Mesothelial cell of epicardium (in vitro differentiated cells): Measurements from ENCODE around the gene IBA57. TPM values are rescaled to one million over a fixed set of nuclear protein-coding genes. Genes with fewer than 3 reads are reported as not detected.

Experiments used
- DNase-seq, 2 experiments: peaks; one replicate each; pipeline ENCODE4 v3.0.0; 2021; ENCODE audit warnings: low spot score in 2 of 2; ENCODE audit not compliant: unreplicated experiment in 2 of 2
- H3K27ac Mint-ChIP-seq: 2 replicates; pipeline ENCODE4 v1.8.0; 2021; ENCODE audit warnings: mixed read lengths
- H3K27me3 Mint-ChIP-seq: 2 replicates; pipeline ENCODE4 v1.8.0; 2021; ENCODE audit warnings: low read depth, mixed read lengths
- H3K36me3 Mint-ChIP-seq: 2 replicates; pipeline ENCODE4 v1.8.0; 2021; ENCODE audit warnings: mixed read lengths
- H3K4me1 Mint-ChIP-seq: 2 replicates; pipeline ENCODE4 v1.8.0; 2021; ENCODE audit warnings: mixed read lengths
- H3K4me3 Mint-ChIP-seq: 2 replicates; pipeline ENCODE4 v1.8.0; 2021; ENCODE audit warnings: mild to moderate bottlenecking, moderate library complexity, mixed read lengths
- H3K9me3 Mint-ChIP-seq: 2 replicates; pipeline ENCODE4 v1.8.0; 2021; ENCODE audit warnings: mixed read lengths
- total RNA-seq: library from RNA; stranded (reverse); gene quantifications from 3 replicates; pipeline ENCODE4 v1.2.1, GENCODE V29; 2021
- TF ChIP-seq, protein P1 (sequence below): fragments of 200-600 bp; sonication (generic); IDR thresholded peaks from one replicate; pipeline ENCODE4 v1.5.0; 2021; ENCODE audit warnings: antibody characterized with exemption; ENCODE audit not compliant: unreplicated experiment

Gene IBA57
- total RNA-seq, 1 donor from 2014 or later = 11.8 TPM

DNA sequence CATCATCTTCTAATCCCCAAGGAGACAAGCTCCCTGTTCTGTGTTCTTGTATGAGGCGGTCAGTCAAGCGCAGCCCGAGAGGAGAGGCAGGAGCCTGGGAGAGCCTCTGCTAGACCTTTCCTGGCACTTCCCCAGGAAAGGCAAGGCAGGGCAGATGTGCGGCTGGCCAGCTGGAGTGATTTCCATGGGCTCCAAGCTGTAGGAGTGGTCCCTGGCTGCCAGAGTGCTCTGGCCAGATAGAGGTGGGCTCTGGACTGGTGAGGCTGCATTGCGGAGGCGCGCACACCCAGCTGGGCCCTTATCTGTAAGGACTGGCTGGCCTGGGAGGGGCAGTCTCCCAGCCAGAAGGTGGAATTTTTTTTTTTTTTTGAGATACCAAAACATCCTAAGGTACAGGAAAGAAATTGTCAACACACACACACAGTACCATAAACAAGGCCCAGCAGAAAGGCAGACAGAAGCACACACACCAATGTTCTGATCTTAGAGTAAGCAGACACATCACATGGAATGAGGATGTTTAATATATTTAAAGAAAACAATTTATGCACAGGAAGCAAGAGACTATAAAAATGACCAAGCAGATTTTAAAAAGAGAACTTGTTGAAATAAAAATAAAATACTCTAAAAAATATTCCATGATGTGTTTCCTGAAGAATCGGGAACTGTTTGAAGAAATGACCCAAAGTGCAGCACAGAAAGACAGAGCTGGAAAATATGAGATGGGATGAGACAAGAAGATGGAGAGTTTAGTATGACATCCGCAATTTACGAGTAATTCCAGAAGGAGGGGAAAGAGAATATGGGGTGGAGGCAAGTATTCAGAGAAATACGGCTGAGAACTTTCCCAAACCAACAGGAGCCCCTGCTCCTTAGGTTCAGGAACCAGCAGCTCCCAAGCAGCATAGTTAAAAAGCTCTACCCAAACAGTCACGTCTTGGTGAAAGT lies 13.4 kb downstream of the IBA57 start:
- TF ChIP-seq, protein P1, sequence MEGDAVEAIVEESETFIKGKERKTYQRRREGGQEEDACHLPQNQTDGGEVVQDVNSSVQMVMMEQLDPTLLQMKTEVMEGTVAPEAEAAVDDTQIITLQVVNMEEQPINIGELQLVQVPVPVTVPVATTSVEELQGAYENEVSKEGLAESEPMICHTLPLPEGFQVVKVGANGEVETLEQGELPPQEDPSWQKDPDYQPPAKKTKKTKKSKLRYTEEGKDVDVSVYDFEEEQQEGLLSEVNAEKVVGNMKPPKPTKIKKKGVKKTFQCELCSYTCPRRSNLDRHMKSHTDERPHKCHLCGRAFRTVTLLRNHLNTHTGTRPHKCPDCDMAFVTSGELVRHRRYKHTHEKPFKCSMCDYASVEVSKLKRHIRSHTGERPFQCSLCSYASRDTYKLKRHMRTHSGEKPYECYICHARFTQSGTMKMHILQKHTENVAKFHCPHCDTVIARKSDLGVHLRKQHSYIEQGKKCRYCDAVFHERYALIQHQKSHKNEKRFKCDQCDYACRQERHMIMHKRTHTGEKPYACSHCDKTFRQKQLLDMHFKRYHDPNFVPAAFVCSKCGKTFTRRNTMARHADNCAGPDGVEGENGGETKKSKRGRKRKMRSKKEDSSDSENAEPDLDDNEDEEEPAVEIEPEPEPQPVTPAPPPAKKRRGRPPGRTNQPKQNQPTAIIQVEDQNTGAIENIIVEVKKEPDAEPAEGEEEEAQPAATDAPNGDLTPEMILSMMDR = no peak
- no peaks in the 10 kb centered on the region for H3K9me3 Mint-ChIP-seq
- DNase-seq = no peak
- H3K4me3 Mint-ChIP-seq = no peak overlapping the region
- H3K27ac Mint-ChIP-seq = peak overlapping the region; percentile 8
- no peaks in the 10 kb centered on the region for H3K27me3 Mint-ChIP-seq
- no peaks in the 10 kb centered on the region for H3K4me1 Mint-ChIP-seq
- H3K36me3 Mint-ChIP-seq = no peaks in the 10 kb centered on the region

DNA sequence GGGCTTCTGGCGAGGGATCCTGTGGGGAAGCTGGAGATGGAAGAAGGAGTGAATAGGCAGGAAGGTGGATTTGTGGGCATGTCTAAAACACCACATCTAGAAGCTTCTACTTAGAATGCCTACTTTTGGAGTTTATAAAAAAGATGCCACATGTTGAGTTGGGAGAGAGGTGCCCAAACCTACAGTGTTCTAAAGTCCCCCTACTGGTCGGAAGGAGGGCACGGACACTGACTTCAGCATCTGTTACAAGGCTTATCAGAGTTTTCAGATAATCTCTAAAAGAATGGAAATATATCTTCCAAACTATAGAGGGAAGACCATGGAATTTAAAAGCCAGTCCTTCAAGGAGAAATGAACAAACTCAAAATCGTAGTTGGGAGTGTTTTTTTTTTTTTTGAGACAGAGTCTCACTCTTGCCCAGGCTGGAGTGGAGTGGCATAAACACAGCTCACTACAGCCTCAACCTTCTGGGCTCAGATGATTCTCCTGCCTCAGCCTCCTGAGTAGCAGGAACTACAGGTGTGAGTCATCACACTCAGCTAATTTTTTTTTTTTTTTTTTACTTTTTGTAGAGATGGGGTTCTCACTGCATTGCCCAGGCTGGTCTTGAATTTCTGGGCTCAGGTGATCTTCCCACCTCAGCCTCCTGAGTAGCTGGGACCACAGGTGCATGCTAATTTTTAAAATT lies 14.8 kb downstream of the IBA57 start:
- DNase-seq = no peak
- Mint-ChIP-seq H3K4me3 (no peak overlapping the region), H3K9me3 (no peaks in the 10 kb centered on the region), H3K27ac (no peak overlapping the region), H3K27me3 (no peaks in the 10 kb centered on the region), H3K36me3 (no peaks in the 10 kb centered on the region), H3K4me1 (no peaks in the 10 kb centered on the region)
- TF ChIP-seq, protein P1 = no peak

DNA sequence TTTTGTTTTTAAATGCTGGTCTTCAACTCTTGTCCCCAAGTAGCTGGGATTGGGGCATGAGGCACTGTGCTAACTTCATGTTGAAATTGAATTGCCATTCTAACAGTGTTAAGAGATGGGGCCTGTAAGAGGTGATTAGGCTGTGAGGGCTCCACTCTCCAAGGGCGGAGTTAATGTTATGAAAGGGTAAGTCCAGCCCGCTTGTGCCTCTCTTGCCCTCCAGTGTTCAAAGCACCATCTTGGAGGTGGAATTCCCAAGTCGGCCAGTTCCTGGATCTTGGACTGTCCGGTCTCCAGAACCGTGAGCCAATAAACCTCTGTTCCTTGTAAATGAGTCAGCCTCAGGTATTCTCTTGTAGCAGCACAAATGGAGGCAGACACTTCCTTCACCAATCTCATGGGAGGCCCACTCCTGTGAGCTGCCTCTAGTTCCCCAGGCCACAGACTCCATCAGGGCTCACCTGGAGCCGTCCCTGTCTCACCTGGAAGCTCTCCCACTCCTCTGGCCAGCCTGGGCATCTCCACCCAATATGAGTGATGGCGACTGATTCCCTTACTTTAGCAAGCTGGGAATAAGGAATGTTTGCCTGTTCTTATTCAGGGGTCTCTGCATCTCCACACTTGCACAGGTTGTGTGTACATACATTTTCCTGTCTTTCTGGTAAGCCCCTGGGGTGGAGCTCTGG lies 15.5 kb downstream of the IBA57 start:
- no peak overlapping the region for H3K4me3 Mint-ChIP-seq
- DNase-seq = no peak
- H3K36me3 Mint-ChIP-seq = no peaks in the 10 kb centered on the region
- H3K4me1 Mint-ChIP-seq = no peaks in the 10 kb centered on the region
- H3K27me3 Mint-ChIP-seq = no peaks in the 10 kb centered on the region
- H3K27ac Mint-ChIP-seq = no peak overlapping the region
- H3K9me3 Mint-ChIP-seq = no peaks in the 10 kb centered on the region
- TF ChIP-seq, protein P1 = no peak

DNA sequence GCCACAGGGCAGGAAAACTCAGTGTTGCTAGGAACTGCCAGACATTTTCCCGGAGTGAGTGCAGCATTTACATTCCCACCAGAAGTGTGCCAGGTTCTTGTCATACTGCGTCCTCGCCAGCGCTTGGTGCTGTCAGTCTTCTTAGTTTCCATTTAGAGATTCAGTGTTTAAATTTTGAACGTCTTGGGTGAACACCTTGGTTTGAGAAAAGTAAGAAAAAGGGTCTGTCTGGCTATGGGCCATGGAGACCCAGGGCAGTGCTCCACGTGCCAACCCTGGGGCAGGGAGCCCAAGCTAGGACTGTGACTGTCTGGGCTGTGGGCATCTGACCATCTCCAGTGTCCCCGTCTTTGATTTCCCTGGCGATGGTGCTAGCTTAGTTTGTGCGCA lies 16.0 kb downstream of the IBA57 start:
- TF ChIP-seq, protein P1 = no peak
- DNase-seq = no peak
- H3K27me3 Mint-ChIP-seq = no peaks in the 10 kb centered on the region
- H3K9me3 Mint-ChIP-seq = no peaks in the 10 kb centered on the region
- no peaks in the 10 kb centered on the region for H3K4me1 Mint-ChIP-seq
- no peak overlapping the region for H3K27ac Mint-ChIP-seq
- no peaks in the 10 kb centered on the region for H3K36me3 Mint-ChIP-seq
- H3K4me3 Mint-ChIP-seq = no peak overlapping the region

DNA sequence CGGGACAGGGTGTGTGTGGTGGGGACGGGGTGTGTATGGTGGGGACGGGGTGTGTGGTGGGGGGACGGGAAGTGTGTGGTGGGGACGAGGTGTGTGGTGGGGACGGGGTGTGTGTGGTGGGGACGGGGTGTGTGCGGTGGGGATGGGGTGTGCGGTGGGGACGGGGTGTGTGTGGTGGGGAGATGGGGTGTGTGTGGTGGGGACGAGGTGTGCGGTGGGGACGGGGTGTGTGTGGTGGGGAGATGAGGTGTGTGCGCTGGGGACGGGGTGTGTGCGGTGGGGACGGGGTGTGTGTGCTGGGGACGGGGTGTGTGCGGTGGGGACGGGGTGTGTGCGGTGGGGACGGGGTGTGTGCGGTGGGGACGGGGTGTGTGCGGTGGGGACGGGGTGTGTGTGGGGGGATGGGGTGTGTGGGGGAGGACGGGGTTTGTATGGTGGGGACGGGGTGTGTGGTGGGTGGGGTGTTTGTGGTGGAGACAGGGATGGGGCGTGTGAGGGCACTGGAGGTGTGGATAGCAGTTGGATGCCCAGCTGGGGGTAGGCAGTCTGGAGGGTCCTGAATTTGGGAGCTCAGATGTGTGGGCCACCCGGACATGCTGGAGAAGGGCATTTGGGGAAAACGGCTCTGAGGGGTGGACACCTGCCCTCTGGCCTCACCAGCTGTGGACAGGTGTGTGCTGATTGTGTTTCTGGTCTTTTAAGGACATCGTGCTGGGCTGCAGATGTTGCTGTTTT lies 16.9 kb downstream of the IBA57 start:
- Mint-ChIP-seq H3K4me3 (no peak overlapping the region), H3K9me3 (no peaks in the 10 kb centered on the region)

More for the DNA sequence above, 16.9 kb downstream of the IBA57 start:
- TF ChIP-seq, protein P1 = no peak
- no peaks in the 10 kb centered on the region for H3K36me3 Mint-ChIP-seq
- no peak overlapping the region for H3K27ac Mint-ChIP-seq
- H3K27me3 Mint-ChIP-seq = no peaks in the 10 kb centered on the region
- no peak for DNase-seq
- no peaks in the 10 kb centered on the region for H3K4me1 Mint-ChIP-seq
